ENCODE results near the gene MN1.

The MN1 gene

DNA sequence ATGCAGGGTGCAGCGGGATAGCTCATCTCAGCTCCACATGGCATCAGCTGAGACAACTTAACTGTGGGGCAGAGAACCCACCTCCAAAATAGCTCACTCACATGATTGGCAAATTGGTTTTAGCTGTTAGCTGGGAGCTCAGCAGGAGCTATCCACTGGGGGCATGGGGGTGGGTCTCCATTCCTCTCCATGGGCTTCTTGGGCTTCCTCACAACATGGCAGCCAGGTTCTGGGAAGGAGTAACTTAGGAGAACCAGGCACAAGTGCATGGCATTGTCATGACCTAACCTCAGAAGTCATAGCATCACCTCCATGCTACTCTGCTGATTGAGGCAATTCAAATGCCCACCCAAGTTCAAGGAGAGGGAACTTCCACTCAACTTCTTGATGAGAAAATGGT lies 85.5 kb downstream of the MN1 start:
- WGBS (ENCODE audit: insufficient coverage, insufficient read length) = no CpG with 5 or more reads among the region's 1 CpG
- Histone ChIP-seq H3K27ac (ENCODE audit: low read length) (no peak overlapping the region), H3K4me1 (ENCODE audit: control insufficient read depth, insufficient read depth, low read length) (peaks cover 5% of the 10 kb centered on the region; the same call in 1 of the 2 replicates)

DNA sequence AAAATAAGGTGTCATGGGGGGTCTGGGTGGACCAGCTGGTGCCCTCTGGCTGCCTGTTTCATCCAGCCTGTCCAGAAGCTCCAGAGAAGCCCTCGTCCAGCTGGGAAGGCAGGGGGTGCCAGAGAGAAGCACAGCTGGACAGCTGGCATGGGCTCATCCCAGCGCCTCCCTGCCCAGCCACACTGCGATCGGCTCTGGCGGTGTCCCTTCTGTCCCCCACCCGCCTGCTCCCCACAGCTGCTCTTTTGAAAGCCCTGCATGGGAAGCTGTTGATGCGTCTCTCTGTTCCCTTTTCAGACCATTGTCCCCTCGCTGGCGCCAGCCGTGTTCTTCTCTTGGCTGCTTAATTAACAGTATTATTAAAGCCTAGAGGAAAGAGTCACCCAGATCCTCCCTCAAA lies 86.5 kb downstream of the MN1 start:
- DNase-seq (ENCODE audit: low read depth, low spot score) = no peak
- H3K27ac ChIP-seq (ENCODE audit: low read length) = no peak overlapping the region
- no peaks in the 10 kb centered on the region; the same call in 1 of the 2 replicates for H3K36me3 ChIP-seq (ENCODE audit: control insufficient read depth, insufficient read depth, low read length)
- no peaks in the 10 kb centered on the region for H3K9me3 ChIP-seq (ENCODE audit: control insufficient read depth, insufficient read depth, low read length)
- peaks cover 5% of the 10 kb centered on the region; the same call in 1 of the 2 replicates for H3K4me1 ChIP-seq (ENCODE audit: control insufficient read depth, insufficient read depth, low read length)
- WGBS (ENCODE audit: insufficient coverage, insufficient read length) = no CpG with 5 or more reads among the region's 10 CpGs
- no peak overlapping the region for H3K4me3 ChIP-seq (ENCODE audit: low read length)
- H3K27me3 ChIP-seq (ENCODE audit: control insufficient read depth, insufficient read depth, low read length) = no peaks in the 10 kb centered on the region

More for the DNA sequence above, 85.5 kb downstream of the MN1 start:
- H3K36me3 ChIP-seq (ENCODE audit: control insufficient read depth, insufficient read depth, low read length) = no peaks in the 10 kb centered on the region; the same call in 1 of the 2 replicates
- H3K9me3 ChIP-seq (ENCODE audit: control insufficient read depth, insufficient read depth, low read length) = no peaks in the 10 kb centered on the region
- DNase-seq (ENCODE audit: low read depth, low spot score) = no peak
- H3K27me3 ChIP-seq (ENCODE audit: control insufficient read depth, insufficient read depth, low read length) = no peaks in the 10 kb centered on the region
- no peak overlapping the region for H3K4me3 ChIP-seq (ENCODE audit: low read length)

DNA sequence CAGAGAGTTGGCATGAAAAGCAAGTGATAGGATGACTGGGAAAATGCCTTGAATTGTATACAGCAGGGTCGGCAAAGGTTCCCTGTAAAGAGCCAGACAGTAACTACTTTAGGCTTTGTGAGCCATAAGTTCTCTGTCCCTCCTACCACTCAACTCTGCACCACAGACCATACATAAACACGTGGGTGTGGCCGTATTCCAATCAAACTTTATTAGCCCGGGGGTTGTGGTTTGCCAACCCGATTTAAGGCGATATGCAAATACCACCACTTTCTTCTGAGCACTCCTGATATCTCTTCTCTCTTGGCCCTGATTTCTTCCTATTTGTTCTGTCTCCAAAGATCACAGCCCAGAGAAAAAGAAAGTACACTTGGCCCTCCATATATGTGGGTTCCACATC lies 87.5 kb downstream of the MN1 start:
- Histone ChIP-seq H3K4me3 (ENCODE audit: low read length) (no peak overlapping the region), H3K36me3 (ENCODE audit: control insufficient read depth, insufficient read depth, low read length) (no peaks in the 10 kb centered on the region; the same call in 1 of the 2 replicates), H3K27me3 (ENCODE audit: control insufficient read depth, insufficient read depth, low read length) (no peaks in the 10 kb centered on the region), H3K9me3 (ENCODE audit: control insufficient read depth, insufficient read depth, low read length) (no peaks in the 10 kb centered on the region), H3K27ac (ENCODE audit: low read length) (no peak overlapping the region), H3K4me1 (ENCODE audit: control insufficient read depth, insufficient read depth, low read length) (0 out of 2 replicates have a peak, but pooled peaks cover 2% of the 10 kb centered on the region)
- DNase-seq (ENCODE audit: low read depth, low spot score) = no peak
- no CpG with 5 or more reads among the region's 6 CpGs for WGBS (ENCODE audit: insufficient coverage, insufficient read length)

DNA sequence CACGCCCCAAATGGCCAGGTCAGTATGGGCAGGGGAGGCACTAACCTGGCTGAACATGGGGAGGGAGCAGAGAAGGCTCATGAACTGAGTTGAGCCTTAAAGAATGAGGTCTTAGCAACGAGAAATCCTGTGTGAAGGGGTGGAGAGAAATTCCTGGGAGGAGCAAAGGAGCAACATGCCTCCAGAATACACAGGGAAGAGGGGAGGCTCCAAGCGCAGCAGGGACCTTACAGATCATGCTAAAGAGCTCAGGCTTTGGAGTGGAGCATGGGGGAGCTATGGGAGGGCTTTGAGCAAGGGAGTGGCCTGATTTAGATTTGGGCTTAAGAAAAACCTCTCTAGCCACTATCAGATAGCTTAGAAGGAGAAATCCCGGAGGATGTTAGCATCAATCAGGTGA lies 88.1 kb downstream of the MN1 start:
- H3K27ac ChIP-seq (ENCODE audit: low read length) = no peak overlapping the region
- no peak for DNase-seq (ENCODE audit: low read depth, low spot score)
- H3K9me3 ChIP-seq (ENCODE audit: control insufficient read depth, insufficient read depth, low read length) = no peaks in the 10 kb centered on the region
- H3K27me3 ChIP-seq (ENCODE audit: control insufficient read depth, insufficient read depth, low read length) = no peaks in the 10 kb centered on the region
- WGBS (ENCODE audit: insufficient coverage, insufficient read length) = no CpG with 5 or more reads among the region's 4 CpGs
- H3K4me1 ChIP-seq (ENCODE audit: control insufficient read depth, insufficient read depth, low read length) = 0 out of 2 replicates have a peak, but pooled peaks cover 2% of the 10 kb centered on the region
- H3K4me3 ChIP-seq (ENCODE audit: low read length) = no peak overlapping the region
- H3K36me3 ChIP-seq (ENCODE audit: control insufficient read depth, insufficient read depth, low read length) = no peaks in the 10 kb centered on the region; the same call in 1 of the 2 replicates

DNA sequence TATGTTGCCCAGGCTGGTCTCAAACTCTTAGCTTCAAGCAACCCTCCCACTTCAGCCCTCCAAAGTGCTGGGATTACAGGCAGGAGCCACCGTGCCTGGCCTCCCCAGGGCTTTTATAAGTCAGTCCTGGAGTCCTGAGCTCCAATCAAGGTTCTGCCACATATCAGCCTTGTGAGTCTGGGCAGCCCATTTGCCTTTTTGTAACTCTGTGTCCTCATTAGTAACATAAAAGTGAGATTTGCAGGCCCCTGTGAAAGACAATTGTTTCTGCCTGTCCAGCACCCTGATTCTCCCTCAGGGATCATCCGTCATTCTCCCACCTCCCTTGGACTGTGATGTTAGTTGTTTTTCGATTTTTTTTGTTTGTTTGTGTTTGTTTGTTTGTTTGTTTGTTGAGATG lies 89.8 kb downstream of the MN1 start:
- Histone ChIP-seq H3K27me3 (ENCODE audit: control insufficient read depth, insufficient read depth, low read length) (no peaks in the 10 kb centered on the region), H3K4me1 (ENCODE audit: control insufficient read depth, insufficient read depth, low read length) (no peaks in the 10 kb centered on the region), H3K9me3 (ENCODE audit: control insufficient read depth, insufficient read depth, low read length) (no peaks in the 10 kb centered on the region), H3K4me3 (ENCODE audit: low read length) (no peak overlapping the region), H3K27ac (ENCODE audit: low read length) (no peak overlapping the region), H3K36me3 (ENCODE audit: control insufficient read depth, insufficient read depth, low read length) (no peaks in the 10 kb centered on the region; the same call in 1 of the 2 replicates)
- WGBS (ENCODE audit: insufficient coverage, insufficient read length) = no CpG with 5 or more reads among the region's 3 CpGs
- DNase-seq (ENCODE audit: low read depth, low spot score) = no peak

DNA sequence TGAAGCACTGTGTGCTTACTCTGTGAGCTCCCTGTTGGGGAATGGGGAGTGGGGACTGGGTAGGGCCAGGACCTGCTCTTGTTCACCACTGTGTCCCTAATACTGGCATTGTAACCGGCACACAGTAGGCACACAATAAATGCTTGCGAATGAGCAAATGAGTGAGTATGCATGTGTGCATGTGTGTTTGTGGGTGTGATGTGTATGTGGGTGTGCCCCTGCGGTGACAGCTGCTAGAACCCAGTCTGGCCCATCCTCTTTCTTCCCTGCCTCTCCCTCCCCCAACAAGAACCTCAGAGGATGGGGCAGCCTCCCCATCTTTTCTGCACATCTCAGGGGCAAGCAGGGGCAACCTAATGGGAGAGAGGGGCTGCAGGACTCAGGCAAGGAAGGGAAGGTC lies 90.5 kb downstream of the MN1 start:
- H3K36me3 ChIP-seq (ENCODE audit: control insufficient read depth, insufficient read depth, low read length) = no peaks in the 10 kb centered on the region; the same call in 1 of the 2 replicates
- no peak overlapping the region for H3K27ac ChIP-seq (ENCODE audit: low read length)
- no CpG with 5 or more reads among the region's 3 CpGs for WGBS (ENCODE audit: insufficient coverage, insufficient read length)

DNA sequence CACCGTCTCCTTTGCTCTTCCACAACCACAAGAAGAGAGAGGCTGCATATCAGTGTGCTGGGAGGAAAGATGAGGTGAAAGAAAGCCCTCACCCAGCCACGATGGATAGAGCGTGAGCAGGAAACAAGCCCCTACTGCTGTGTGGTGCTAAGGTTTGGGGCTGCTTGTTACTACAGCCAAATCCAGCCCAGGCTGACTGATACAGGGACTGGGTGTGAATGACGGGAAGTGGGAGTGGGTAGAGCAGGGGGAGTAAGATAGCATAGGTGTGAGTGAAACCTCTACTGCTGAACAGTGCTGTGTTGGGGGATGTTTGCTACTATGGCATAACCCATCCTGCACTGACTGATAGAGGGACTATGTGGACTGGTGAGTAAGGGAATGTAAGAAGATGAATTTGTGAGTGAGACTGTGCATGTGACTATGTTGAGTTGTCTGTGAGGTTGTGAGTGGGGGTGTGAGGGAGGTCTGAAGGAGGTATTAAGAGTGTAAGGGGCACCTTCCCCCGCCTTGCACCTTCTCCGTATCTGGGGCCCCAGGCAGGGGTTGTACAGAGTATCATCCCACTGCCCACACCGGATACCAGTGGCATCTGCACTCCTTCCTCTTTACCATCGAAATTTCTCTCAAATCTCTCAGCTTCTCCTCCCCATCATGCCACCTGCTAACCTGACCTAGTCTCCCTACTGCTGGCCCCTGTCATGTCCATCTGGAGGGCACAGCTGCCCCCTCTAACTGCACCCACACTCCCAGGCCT lies 91.5 kb downstream of the MN1 start:
- no CpG with 5 or more reads among the region's 8 CpGs for WGBS (ENCODE audit: insufficient coverage, insufficient read length)
- no peaks in the 10 kb centered on the region for H3K4me1 ChIP-seq (ENCODE audit: control insufficient read depth, insufficient read depth, low read length)

More for the DNA sequence above, 90.5 kb downstream of the MN1 start:
- Histone ChIP-seq H3K27me3 (ENCODE audit: control insufficient read depth, insufficient read depth, low read length) (no peaks in the 10 kb centered on the region), H3K4me1 (ENCODE audit: control insufficient read depth, insufficient read depth, low read length) (no peaks in the 10 kb centered on the region), H3K4me3 (ENCODE audit: low read length) (no peak overlapping the region), H3K9me3 (ENCODE audit: control insufficient read depth, insufficient read depth, low read length) (no peaks in the 10 kb centered on the region)
- no peak for DNase-seq (ENCODE audit: low read depth, low spot score)

DNA sequence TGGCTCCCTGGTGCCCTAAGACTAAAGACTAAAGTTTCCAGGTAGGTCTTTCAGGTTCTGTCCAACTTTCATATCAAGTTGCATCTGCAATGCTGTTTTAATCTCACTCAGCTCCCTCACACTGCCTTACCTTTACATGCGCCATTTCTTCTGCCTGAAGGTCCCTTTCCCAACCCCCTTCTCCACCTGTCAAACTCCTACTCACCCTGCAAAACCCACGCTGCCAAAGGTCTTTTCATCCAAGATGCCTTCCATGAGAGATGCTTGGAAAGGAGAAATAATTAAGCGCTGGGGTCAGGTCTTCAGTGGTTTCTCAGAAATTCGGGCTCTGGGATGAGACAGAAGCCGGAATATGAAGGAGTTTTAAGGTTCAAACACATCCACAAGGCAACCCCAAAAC lies 95.1 kb downstream of the MN1 start:
- H3K9me3 ChIP-seq (ENCODE audit: control insufficient read depth, insufficient read depth, low read length) = no peaks in the 10 kb centered on the region

More for the DNA sequence above, 91.5 kb downstream of the MN1 start:
- Histone ChIP-seq H3K4me3 (ENCODE audit: low read length) (no peak overlapping the region), H3K27me3 (ENCODE audit: control insufficient read depth, insufficient read depth, low read length) (no peaks in the 10 kb centered on the region), H3K36me3 (ENCODE audit: control insufficient read depth, insufficient read depth, low read length) (no peaks in the 10 kb centered on the region; the same call in 1 of the 2 replicates), H3K9me3 (ENCODE audit: control insufficient read depth, insufficient read depth, low read length) (no peaks in the 10 kb centered on the region), H3K27ac (ENCODE audit: low read length) (no peak overlapping the region)
- no peak for DNase-seq (ENCODE audit: low read depth, low spot score)

DNA sequence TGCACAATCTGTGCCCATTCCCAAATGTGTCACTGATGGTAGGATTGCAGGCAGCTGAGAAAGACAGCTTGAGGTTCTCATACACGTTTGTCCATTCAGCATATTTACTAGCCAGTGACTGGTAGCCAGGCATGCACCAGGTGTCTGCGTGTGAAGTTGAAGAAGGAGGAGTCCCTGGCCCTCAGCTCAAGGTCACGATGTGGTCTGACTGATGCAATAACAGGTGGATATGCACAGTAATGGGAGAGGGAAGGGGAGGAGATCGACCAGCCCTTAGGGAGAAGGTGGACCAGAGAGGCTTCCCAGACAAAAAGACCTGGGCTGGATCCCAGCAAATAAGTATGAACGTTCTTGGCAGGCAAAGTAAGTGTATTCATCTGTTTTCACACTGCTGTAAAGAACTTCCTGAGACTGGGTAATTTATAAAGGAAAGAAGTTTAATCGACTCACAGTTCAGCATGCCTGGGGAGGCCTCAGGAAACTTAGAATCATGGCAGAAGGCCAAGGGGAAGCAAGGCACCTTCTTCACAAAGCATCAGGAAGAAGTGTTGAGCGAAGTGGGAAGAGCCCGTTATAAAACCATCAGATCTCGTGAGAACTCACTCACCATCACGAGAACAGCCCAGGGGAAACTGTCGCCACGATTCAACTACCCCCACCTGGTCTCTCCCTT lies 96.0 kb downstream of the MN1 start:
- H3K4me3 ChIP-seq (ENCODE audit: low read length) = no peak overlapping the region
- no peaks in the 10 kb centered on the region; the same call in 1 of the 2 replicates for H3K36me3 ChIP-seq (ENCODE audit: control insufficient read depth, insufficient read depth, low read length)

More for the DNA sequence above, 95.1 kb downstream of the MN1 start:
- DNase-seq (ENCODE audit: low read depth, low spot score) = no peak
- H3K4me3 ChIP-seq (ENCODE audit: low read length) = no peak overlapping the region
- H3K36me3 ChIP-seq (ENCODE audit: control insufficient read depth, insufficient read depth, low read length) = no peaks in the 10 kb centered on the region; the same call in 1 of the 2 replicates
- H3K27ac ChIP-seq (ENCODE audit: low read length) = no peak overlapping the region
- no peaks in the 10 kb centered on the region for H3K4me1 ChIP-seq (ENCODE audit: control insufficient read depth, insufficient read depth, low read length)
- no peaks in the 10 kb centered on the region for H3K27me3 ChIP-seq (ENCODE audit: control insufficient read depth, insufficient read depth, low read length)
- WGBS (ENCODE audit: insufficient coverage, insufficient read length) = no CpG with 5 or more reads among the region's 5 CpGs

DNA sequence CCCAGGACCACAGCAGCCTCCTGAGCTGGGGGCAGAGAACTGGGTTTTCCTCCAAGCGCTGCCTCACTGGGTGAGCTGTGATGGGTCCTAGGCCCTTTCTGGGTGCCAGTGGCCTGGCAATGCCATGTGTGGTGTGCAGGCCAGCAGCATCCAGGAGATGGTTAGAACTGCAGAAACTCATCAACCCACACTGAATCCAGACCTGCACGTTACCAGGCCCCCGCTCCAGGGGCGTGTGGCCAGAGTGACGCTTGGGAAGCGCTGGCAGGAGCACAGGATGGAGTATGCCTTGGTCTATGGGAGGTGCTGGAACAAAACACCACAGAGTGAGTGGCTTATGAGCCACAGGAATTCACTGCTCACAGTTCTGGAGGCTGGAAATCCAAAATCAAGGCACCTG lies 97.0 kb downstream of the MN1 start:
- Histone ChIP-seq H3K4me3 (ENCODE audit: low read length) (no peak overlapping the region), H3K27ac (ENCODE audit: low read length) (no peak overlapping the region), H3K27me3 (ENCODE audit: control insufficient read depth, insufficient read depth, low read length) (no peaks in the 10 kb centered on the region), H3K4me1 (ENCODE audit: control insufficient read depth, insufficient read depth, low read length) (no peaks in the 10 kb centered on the region), H3K9me3 (ENCODE audit: control insufficient read depth, insufficient read depth, low read length) (no peaks in the 10 kb centered on the region), H3K36me3 (ENCODE audit: control insufficient read depth, insufficient read depth, low read length) (no peaks in the 10 kb centered on the region; the same call in 1 of the 2 replicates)
- WGBS (ENCODE audit: insufficient coverage, insufficient read length) = no CpG with 5 or more reads among the region's 6 CpGs
- DNase-seq (ENCODE audit: low read depth, low spot score) = no peak

More for the DNA sequence above, 96.0 kb downstream of the MN1 start:
- no peak for DNase-seq (ENCODE audit: low read depth, low spot score)
- Histone ChIP-seq H3K27ac (ENCODE audit: low read length) (no peak overlapping the region), H3K4me1 (ENCODE audit: control insufficient read depth, insufficient read depth, low read length) (no peaks in the 10 kb centered on the region), H3K9me3 (ENCODE audit: control insufficient read depth, insufficient read depth, low read length) (no peaks in the 10 kb centered on the region), H3K27me3 (ENCODE audit: control insufficient read depth, insufficient read depth, low read length) (no peaks in the 10 kb centered on the region)
- no CpG with 5 or more reads among the region's 12 CpGs for WGBS (ENCODE audit: insufficient coverage, insufficient read length)
